Cardiac atrium fibroblast (primary cell): ENCODE data around the gene RCE1. TPM values are rescaled to one million over a fixed set of nuclear protein-coding genes. Genes with fewer than 3 reads are reported as not detected.

ENCODE experiments used
- total RNA-seq: library from RNA; depleted of rRNA; stranded (reverse); fragments of >200 nt; gene quantifications from 2 replicates; pipeline ENCODE4 v1.2.3, GENCODE V29; 2015

RCE1 gene, protein sequence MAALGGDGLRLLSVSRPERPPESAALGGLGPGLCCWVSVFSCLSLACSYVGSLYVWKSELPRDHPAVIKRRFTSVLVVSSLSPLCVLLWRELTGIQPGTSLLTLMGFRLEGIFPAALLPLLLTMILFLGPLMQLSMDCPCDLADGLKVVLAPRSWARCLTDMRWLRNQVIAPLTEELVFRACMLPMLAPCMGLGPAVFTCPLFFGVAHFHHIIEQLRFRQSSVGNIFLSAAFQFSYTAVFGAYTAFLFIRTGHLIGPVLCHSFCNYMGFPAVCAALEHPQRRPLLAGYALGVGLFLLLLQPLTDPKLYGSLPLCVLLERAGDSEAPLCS
- total RNA-seq = 14.8 and 15.9 TPM in 2 replicates

DNA sequence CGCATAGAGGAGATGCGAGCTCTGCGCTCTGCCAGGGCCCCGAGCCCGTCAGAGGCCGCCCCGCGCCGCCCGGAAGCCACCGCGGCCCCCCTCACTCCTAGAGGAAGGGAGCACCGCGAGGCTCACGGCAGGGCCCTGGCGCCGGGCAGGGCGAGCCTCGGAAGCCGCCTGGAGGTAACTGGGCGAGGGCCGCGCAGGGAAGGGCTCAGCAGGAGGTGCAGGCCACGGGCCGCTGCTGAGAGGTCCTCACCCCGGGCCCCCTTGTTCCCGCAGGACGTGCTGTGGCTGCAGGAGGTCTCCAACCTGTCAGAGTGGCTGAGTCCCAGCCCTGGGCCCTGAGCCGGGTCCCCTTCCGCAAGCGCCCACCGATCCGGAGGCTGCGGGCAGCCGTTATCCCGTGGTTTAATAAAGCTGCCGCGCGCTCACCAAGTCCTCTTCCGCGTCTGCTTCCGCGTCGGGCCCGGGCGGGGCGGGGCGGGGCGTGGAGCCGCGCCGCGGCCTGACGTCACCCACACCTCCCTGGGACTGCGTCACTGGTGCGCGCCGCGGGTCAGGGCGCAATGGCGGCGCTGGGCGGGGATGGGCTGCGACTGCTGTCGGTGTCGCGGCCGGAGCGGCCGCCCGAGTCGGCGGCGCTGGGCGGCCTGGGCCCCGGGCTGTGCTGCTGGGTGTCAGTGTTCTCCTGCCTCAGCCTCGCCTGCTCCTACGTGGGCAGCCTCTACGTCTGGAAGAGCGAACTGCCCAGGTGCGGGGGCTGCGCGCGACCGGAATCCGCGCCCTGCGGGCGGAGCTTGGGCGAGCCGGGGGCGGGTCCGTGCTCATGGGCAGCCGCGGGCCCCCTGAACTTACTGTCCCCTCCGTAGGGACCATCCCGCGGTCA, at the start of gene RCE1:
Gene RCE1 (plus strand): TSS at position 546 of the 880 bp plus-strand sequence. CDS start 15 bp downstream, at position 561.

DNA sequence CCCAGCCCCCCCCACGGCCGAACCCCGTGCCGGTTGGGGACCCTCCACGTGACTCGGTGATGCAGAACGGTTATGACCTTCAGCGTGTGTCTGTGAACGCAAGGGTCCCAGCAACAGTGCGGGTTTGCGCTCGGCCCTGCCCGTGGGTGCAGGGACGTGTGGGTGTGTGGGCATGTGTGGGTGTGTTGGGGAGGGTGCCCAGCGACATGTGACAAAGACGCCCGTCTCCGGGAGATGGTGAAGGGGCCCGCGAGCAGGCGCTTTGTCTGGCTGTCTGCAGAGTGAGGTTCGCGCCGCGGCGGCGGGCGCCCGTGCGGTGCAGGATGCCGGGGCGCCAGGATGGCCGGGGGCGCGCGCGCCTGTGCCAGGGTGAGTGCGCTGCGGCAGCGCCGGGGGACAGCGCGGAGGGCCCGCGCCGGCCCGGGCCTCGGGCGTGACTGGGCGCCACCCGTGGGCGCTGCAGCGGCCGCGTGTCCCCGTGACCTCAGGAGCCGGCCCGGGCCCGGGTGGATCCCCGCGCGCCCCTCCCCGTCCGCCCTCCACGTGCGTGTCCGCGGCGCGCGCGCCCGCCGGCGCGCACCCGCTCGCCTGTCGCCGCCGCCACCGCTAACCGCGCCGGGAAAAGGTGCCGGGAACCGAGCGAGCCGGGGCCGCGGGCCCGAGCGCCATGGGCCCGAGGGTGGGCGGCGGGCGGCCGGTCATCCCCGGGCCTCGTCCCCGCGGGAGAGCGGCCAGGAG, 13.4 kb downstream of the RCE1 start, which contains the start of gene LRFN4:
Gene LRFN4 (plus strand): TSS at position 569 of the 738 bp plus-strand sequence. CDS start 681 bp downstream, outside the sequence.

Other genes starting within 250 kb of the RCE1 start
- gene RBM14, start 226.8 kb upstream of the RCE1 start, total RNA-seq = 21.3 and 29.2 TPM in 2 replicates
- gene RBM4, start 204.7 kb upstream of the RCE1 start, total RNA-seq = 124 and 173 TPM in 2 replicates
- 13.0 and 16.2 TPM in 2 replicates for gene RBM4B, start 165.6 kb upstream of the RCE1 start, total RNA-seq
- 0.16 TPM in 1 of 2 replicates, not detected in the other for gene SPTBN2, start 114.2 kb upstream of the RCE1 start, total RNA-seq
- 17.3 and 18.1 TPM in 2 replicates for gene LRFN4, start 13.6 kb downstream of the RCE1 start, total RNA-seq
- gene PC, start 114.9 kb downstream of the RCE1 start, total RNA-seq = 24.8 and 25.1 TPM in 2 replicates
- gene C11orf86, start 131.9 kb downstream of the RCE1 start, total RNA-seq = not detected in 2 replicates
- gene SYT12, start 179.7 kb downstream of the RCE1 start, total RNA-seq = under 0.01 and 0.97 TPM in 2 replicates
- gene RHOD, start 213.4 kb downstream of the RCE1 start, total RNA-seq = 8.1 and 11.5 TPM in 2 replicates